Ammon's horn (tissue), 1 donor: ENCODE data around the gene TTLL5.

Source experiments
- DNase-seq: peaks from one replicate; pipeline ENCODE4 v3.0.0-alpha.2; 2016; ENCODE audit warnings: low spot score

The TTLL5 gene

DNA sequence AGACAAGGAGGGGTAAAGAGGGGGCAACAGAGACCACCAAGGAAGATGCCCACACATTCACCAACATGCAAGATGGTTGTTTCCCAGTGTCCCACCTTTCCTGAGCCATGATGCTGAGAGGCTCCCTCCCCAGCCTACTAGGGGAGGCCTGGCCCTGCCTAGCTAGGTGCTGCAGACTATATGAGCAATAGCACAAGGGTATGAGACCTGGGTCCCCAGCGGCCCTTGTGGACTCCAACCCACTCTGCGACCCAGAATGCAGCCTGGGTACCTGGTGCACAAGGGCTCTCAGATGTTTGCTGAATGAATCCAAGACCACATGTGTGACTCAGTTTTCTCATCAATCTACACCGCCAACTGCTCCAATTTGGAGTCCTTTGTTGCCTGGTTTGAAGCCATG, 306.8 kb downstream of the TTLL5 start:
- DNase-seq = no peak

DNA sequence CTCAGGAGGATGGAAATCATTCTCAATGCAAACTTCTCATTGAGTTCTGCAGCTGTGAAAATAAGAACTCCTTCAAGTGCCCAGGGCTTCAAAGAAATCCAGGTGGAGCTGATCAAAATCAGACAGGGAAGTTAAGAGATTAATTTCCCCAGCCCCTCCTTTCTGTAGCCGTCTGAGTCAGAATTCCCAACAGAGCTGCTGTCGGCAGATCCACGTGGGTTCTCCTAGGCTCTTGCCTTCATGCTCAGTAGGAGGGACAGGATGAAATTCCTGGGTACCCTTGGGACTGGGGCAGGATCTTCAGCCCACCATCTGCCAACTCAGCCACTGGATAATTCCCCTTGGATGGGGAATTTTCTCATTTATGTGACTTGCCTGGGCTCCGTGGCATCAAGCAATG, 307.4 kb downstream of the TTLL5 start:
- DNase-seq = no peak

- no peak for DNase-seq
These were observed 308.1 kb downstream of the TTLL5 start for GRCh38 chr14:75969126-75969525.

DNA sequence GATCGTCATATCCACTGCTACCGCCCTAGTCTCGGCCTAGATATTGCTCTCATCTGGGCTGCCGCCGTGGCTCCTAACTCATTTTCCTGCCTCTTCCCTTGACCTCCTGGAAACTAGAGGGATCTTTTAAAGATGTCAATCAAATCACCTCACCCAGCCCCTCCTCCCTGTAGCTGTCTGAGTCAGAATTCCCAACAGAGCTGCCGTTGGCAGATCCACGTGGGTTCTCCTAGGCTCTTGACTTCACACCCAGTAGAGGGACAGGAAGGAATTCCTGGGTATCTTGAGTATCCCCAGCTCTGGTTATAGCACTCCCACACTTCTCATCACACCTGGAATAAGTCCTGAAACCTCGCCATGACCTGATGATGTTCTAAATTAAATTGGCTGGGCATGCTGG, 308.8 kb downstream of the TTLL5 start:
- no peak for DNase-seq

GRCh38 chr14:75970989-75971388, 309.9 kb downstream of the TTLL5 start:
- no peak for DNase-seq

DNA sequence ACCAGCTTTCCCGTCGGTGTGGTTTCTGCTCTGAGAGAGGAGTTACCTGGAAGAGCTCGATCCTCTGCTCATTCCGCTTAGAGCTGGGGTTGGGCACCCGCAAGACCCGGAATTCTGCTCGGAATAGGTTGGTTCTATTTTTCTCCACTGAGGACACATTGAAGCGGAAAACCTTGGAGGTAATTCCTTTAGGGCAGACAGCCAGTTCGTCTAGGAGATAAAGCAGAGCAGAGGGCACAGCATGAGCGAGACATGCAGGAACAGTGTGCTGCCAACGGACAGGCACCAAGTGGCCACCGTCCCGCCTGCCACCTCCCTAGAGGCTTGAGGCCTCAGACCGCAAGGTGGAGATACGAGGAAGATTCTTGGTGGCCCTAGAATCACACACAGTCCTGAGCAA, 310.5 kb downstream of the TTLL5 start:
- no peak for DNase-seq

- no peak for DNase-seq
These were observed 311.9 kb downstream of the TTLL5 start for GRCh38 chr14:75972801-75973421.

- DNase-seq = no peak
These were observed 316.0 kb downstream of the TTLL5 start for GRCh38 chr14:75976826-75977581.

DNA sequence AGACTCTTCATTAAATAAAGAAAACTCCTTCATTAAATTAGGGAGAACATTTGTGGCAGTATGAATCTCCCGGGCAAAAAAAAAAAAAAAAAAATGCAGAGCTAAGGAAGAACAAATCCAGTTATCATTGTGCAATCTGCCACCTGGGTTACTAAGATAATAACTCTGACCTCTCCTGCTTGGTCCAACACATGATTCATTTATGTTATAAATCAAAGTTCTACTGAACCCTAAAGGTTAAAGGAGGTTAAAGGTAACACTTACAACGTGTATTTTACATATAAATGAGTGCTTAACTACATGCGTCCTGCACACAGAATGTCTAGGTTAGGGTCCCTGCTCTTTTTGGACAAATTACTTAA, 316.5 kb downstream of the TTLL5 start:
- no peak for DNase-seq

DNA sequence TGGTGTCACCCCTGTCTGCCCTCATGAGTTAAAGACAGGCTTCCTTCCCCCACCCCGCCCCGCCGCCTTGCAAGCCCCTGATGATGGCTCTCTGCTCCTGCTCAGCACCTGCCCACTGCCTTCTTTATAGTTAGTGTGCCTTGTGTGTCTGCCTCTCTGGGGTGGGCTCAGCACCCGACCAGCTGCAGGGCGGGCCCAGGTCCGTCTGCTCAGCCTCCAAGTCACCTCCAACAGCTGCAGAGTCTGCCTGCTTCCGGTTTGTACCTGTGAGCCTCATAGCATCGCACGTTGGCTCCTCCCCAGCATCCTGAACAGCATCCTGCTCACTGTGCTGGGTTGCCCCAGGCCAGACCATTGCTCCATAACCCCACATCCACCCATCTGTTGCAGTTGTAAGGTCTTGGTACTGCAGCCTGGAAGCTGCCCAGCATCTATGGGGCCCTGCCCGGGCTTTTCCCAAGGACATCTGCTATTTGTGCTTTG, 317.2 kb downstream of the TTLL5 start:
- no peak for DNase-seq

DNA sequence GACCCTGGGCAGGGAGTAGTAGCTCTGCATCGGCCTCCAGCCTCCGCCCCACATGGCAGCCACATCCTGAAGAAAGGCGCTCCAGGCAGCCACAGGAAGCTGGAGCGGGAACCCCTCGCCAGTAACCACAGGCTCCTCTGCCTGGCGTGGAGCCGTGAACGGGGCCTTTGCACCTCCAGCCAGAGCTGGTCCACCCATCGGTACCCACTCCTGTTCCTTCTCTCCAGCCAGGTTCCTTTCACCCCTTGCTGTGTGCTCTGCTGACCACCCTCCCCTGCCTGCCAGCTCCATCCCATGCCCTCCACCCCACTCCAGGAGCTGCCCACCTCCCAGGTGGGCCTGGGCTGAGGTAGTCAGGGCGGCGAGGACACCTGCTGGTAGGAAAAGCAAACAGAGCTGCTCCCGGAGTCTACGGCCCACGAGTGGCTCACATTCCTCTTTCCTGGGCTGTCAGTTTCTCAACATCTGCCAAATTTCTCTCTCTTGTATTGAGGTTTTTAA, 318.1 kb downstream of the TTLL5 start:
- DNase-seq = peak; percentile 54

GRCh38 chr14:75979648-75980565, 318.9 kb downstream of the TTLL5 start:
- DNase-seq = peak; percentile 72

GRCh38 chr14:75980856-75981255, 319.8 kb downstream of the TTLL5 start:
- no peak for DNase-seq

GRCh38 chr14:75981426-75982265, 320.6 kb downstream of the TTLL5 start, which contains the start of gene TGFB3:
TSS of gene TGFB3 (minus strand) at chr14:75981995. CDS start at chr14:75980893, 1,102 bp downstream.
- DNase-seq = peak; percentile 77

DNA sequence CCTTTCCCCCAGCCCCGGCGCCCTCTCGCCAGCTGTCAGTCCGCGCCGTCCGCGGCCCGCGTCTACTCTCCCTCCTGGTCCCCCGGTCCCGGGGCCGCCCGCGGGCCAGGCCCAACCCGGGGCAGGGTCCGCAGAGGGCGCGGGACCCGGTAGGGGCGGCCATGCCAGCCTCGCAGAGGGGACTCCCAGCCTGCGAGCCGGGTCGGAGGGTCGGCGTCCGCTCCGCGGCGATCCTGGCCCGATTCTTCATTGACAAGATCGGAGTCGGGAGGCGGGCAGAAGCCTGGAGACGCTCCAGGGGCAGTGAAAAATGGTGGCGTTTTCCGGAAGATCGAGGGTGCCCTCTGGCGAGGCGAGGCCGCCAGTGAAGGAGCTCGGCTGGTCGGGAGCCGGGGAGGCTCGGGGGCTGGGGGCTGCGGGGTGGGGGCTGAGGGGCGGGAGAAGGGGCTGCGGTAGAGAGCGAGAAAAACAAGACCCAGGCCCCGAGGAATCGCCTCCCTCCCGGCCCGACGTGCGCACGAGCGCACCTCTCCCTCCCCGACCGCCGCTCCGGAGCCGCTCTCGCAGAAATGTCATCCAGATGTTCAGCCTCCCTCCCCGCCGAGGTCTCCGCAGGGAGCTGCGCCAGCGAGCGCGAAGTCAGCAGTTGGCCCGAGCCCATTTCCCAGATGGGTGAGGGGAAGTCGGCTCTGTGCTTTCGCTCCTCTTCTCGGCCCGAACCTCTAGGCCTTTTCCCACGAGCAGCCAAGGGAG, 321.4 kb downstream of the TTLL5 start:
- peak; percentile 85 for DNase-seq

DNA sequence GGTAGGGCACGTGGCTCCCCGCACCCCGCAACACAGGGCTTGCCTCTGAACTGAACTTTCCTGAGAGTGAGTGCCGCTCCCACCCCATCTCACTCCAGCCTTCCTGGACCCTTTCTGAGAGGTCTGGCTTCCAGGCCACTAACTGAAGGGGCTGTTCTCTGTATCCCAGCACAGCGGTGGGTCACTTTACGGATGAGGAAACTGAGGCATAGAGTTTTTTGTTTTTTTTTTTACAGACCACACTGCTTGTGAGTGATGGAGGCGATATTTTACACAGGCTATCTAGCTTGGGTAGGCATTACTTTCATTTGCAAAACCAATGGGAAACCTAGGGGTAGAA, 321.9 kb downstream of the TTLL5 start:
- DNase-seq = no peak

DNA sequence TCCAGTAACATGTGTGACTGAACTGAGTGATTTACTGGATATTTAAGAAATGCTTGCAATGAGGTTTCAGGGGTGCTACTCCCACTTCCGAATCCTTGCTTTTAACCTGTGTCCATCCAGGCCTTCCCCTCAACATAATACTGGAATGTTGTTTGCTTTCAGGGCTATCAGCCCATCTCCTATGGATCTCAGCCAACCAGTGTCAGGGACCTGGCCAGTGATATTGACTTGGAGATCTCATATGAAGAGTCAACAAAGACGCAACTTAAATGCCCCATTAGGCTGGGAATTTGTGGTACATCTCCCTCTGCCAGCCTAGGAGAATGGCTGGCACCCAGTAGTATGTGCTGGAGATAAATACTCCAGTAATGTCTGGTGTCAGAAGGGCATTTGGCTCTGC, 323.6 kb downstream of the TTLL5 start:
- no peak for DNase-seq

DNA sequence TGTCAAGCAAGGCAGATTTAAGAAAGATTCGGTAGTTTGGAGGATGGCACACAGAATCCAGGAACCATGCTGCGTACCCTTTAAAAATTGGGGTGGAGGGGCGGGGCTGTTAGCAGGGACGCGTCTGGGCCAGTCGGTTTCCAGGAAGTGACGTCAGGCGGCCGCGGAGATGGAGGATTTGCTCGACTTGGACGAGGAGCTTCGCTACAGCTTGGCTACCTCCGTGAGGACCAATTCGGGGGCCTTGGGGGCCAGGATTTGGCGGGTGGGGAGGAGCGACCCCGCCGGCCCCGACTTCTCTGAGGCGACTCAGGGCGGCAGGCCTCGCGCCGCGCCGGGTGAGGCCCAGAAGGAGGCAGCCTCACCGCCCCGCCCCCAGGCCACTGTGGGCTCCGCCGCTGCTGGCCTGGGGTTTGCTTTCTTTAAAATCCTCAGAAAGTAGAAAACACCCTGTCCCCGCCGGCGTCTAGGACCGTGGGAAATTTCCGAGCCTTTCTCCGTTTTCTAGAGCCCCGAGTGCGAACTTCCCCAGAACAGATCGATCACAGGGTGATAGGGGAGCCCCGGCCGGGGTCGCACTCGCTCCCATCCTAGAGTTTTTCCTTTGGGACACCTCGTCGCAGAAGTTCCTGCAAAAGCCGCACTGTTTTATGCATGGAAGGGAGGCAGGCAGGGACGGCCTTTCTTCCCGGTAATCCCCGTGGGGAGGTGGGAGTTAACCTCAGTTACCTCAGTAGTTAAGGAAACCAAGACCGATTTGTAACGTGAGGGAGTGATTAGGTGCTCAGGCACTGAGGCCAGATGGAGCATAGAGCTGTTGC, 324.8 kb downstream of the TTLL5 start, which contains the start of gene IFT43:
TSS of gene IFT43 (plus strand) at position 146 of the 821 bp plus-strand sequence. CDS start at position 170, 24 bp downstream.
- DNase-seq = peak; percentile 96

GRCh38 chr14:75986439-75986765, 325.4 kb downstream of the TTLL5 start:
- DNase-seq = no peak
